Immature natural killer cell (primary cell): ENCODE results near the gene HS3ST6. TPM values are rescaled to one million over a fixed set of nuclear protein-coding genes. Genes with fewer than 3 reads are reported as not detected.
A peak's percentile ranks its signal among the peaks of the same experiment; 100 is the strongest.
"Not testable (repeated sequence)": the region's sequence is repeated elsewhere in the genome, so short reads cannot be mapped to it uniquely, and the experiment has no call there.

Source experiments
- DNase-seq, 3 donors: peaks; one replicate each; pipeline ENCODE4 v3.0.0; 2022; ENCODE audit warnings: mixed read lengths in 1 of 3
- H3K27ac Mint-ChIP-seq, 6 donors: one replicate each; pipeline ENCODE4 v1.8.0; 2020; ENCODE audit warnings: mixed read lengths in 6 of 6, mild to moderate bottlenecking in 5 of 6, inconsistent platforms in 4 of 6, moderate library complexity in 3 of 6
- H3K27me3 Mint-ChIP-seq, 3 donors: one replicate each; pipeline ENCODE4 v1.8.0; 2020 to 2021; ENCODE audit warnings: low read depth in 3 of 3, mild to moderate bottlenecking in 3 of 3, mixed read lengths in 3 of 3, moderate library complexity in 3 of 3, inconsistent platforms in 1 of 3
- H3K36me3 Mint-ChIP-seq, 3 donors: one replicate each; pipeline ENCODE4 v1.8.0; 2020; ENCODE audit warnings: mixed read lengths in 3 of 3, inconsistent platforms in 2 of 3, mild to moderate bottlenecking in 2 of 3
- H3K4me1 Mint-ChIP-seq, 2 donors: one replicate each; pipeline ENCODE4 v1.8.0; 2020; ENCODE audit warnings: inconsistent platforms in 2 of 2, mild to moderate bottlenecking in 2 of 2, mixed read lengths in 2 of 2, moderate library complexity in 1 of 2
- H3K4me3 Mint-ChIP-seq, 5 donors: one replicate each; pipeline ENCODE4 v1.8.0; 2020; ENCODE audit warnings: mild to moderate bottlenecking in 5 of 5, mixed read lengths in 5 of 5, inconsistent platforms in 3 of 5, moderate library complexity in 3 of 5
- H3K9me3 Mint-ChIP-seq, 6 donors: one replicate each; pipeline ENCODE4 v1.8.0; 2020; ENCODE audit warnings: mild to moderate bottlenecking in 6 of 6, mixed read lengths in 6 of 6, inconsistent platforms in 4 of 6, moderate library complexity in 3 of 6
- polyA plus RNA-seq, 3 donors: library from polyadenylated mRNA; unstranded; fragments of 300-500 nt; fragmentation: Illumina TruSeq; gene quantifications; one replicate each; pipeline ENCODE4 v1.2.3, GENCODE V29; 2021

The HS3ST6 gene
- polyA plus RNA-seq, 3 donors from 2014 or later = not detected

- Mint-ChIP-seq H3K9me3 (no peaks in the 10 kb centered on the region), H3K4me3 (no peak overlapping the region), H3K27me3 (peaks cover 4 to 9% (median 8%) of the 10 kb centered on the region in 3 donors), H3K4me1 (no peaks in the 10 kb centered on the region), H3K36me3 (no peaks in the 10 kb centered on the region), H3K27ac (no peak overlapping the region)
- no peak for DNase-seq
Measured at GRCh38 chr16:1902547-1903219, 15.5 kb downstream of the HS3ST6 start.

- Mint-ChIP-seq H3K27me3 (peaks cover 4 to 11% (median 7%) of the 10 kb centered on the region in 3 donors), H3K4me1 (no peaks in the 10 kb centered on the region), H3K36me3 (no peaks in the 10 kb centered on the region), H3K9me3 (no peaks in the 10 kb centered on the region), H3K27ac (no peak overlapping the region), H3K4me3 (no peak overlapping the region)
- no peak for DNase-seq
Measured at GRCh38 chr16:1900452-1900774, 17.8 kb downstream of the HS3ST6 start.

GRCh38 chr16:1899641-1900451, 18.4 kb downstream of the HS3ST6 start:
- Mint-ChIP-seq H3K36me3 (no peaks in the 10 kb centered on the region), H3K27ac (no peak overlapping the region)

DNA sequence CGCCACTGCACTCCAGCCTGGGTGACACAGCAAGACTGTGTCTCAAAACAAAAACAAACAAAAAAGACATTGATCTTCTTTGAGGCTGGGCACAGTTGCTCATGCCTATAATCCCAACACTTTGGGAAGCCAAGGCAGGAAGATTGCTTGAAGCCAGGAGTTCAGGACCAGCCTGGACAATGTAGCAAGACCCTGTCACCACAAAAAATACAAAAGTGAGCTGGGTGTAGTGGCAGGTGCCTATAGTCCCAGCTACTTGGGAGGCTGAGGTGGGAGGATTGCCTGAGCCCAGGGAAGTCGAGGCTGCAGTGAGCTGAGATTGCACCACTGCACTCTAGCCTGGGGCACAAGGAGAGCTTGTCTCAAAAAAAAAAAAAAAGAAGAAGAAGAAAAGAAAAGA, 20.5 kb downstream of the HS3ST6 start:
- H3K27me3 Mint-ChIP-seq = peaks cover 3 to 11% (median 9%) of the 10 kb centered on the region in 3 donors
- H3K4me3 Mint-ChIP-seq, H3K36me3 Mint-ChIP-seq, DNase-seq, H3K4me1 Mint-ChIP-seq, H3K27ac Mint-ChIP-seq, H3K9me3 Mint-ChIP-seq: not testable (repeated sequence)

More at GRCh38 chr16:1899641-1900451, 18.4 kb downstream of the HS3ST6 start:
- Mint-ChIP-seq H3K4me3 (no peak overlapping the region), H3K9me3 (no peaks in the 10 kb centered on the region), H3K4me1 (no peaks in the 10 kb centered on the region), H3K27me3 (peaks cover 4 to 11% (median 7%) of the 10 kb centered on the region in 3 donors)
- no peak for DNase-seq

- H3K9me3 Mint-ChIP-seq = peaks cover 0 to 1% (median 0%) of the 10 kb centered on the region in 6 donors
- no peak overlapping the region for H3K4me3 Mint-ChIP-seq
- H3K27ac Mint-ChIP-seq = no peak overlapping the region
- H3K36me3 Mint-ChIP-seq = no peaks in the 10 kb centered on the region
- H3K27me3 Mint-ChIP-seq = peaks cover 2 to 9% (median 9%) of the 10 kb centered on the region in 3 donors
- DNase-seq = no peak
- H3K4me1 Mint-ChIP-seq = no peaks in the 10 kb centered on the region
Measured at GRCh38 chr16:1895949-1896675, 22.1 kb downstream of the HS3ST6 start.

GRCh38 chr16:1895068-1895467, 23.1 kb downstream of the HS3ST6 start:
- H3K27me3 Mint-ChIP-seq = peaks cover 2 to 9% (median 9%) of the 10 kb centered on the region in 3 donors
- no peak overlapping the region for H3K4me3 Mint-ChIP-seq
- H3K4me1 Mint-ChIP-seq = no peaks in the 10 kb centered on the region
- no peak for DNase-seq
- no peaks in the 10 kb centered on the region for H3K36me3 Mint-ChIP-seq
- H3K9me3 Mint-ChIP-seq = peaks cover 0 to 1% (median 0%) of the 10 kb centered on the region in 6 donors
- no peak overlapping the region for H3K27ac Mint-ChIP-seq

DNA sequence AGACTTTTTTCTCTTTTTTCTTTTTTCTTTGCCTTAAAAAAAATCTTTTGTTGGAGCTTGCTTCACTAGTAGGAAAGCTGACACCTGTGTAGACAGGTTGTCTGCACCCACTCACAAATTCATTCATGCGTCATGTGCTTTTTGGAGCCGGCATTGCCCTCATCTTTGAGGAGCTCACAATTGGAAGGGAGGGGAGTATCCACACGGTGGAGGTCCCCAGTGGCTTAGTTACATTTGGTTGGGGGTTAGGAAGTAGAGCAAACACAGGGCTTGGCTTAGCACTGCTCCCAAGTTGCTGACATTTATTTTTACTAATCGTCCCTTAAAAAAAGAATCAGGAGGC, 27.5 kb downstream of the HS3ST6 start:
- H3K4me3 Mint-ChIP-seq = no peak overlapping the region
- no peak for DNase-seq
- peak overlapping the region in 1 of 6 donors; percentile 53 for H3K27ac Mint-ChIP-seq
- peaks cover 0 to 7% (median 5%) of the 10 kb centered on the region in 3 donors for H3K27me3 Mint-ChIP-seq
- H3K36me3 Mint-ChIP-seq = no peaks in the 10 kb centered on the region
- H3K4me1 Mint-ChIP-seq = no peaks in the 10 kb centered on the region
- H3K9me3 Mint-ChIP-seq = peaks cover 0 to 1% (median 0%) of the 10 kb centered on the region in 6 donors

GRCh38 chr16:1890024-1890707, 28.0 kb downstream of the HS3ST6 start:
- H3K9me3 Mint-ChIP-seq = peaks cover 0 to 1% (median 0%) of the 10 kb centered on the region in 6 donors
- H3K27ac Mint-ChIP-seq = peak overlapping the region in 1 of 6 donors; percentile 53
- DNase-seq = no peak

DNA sequence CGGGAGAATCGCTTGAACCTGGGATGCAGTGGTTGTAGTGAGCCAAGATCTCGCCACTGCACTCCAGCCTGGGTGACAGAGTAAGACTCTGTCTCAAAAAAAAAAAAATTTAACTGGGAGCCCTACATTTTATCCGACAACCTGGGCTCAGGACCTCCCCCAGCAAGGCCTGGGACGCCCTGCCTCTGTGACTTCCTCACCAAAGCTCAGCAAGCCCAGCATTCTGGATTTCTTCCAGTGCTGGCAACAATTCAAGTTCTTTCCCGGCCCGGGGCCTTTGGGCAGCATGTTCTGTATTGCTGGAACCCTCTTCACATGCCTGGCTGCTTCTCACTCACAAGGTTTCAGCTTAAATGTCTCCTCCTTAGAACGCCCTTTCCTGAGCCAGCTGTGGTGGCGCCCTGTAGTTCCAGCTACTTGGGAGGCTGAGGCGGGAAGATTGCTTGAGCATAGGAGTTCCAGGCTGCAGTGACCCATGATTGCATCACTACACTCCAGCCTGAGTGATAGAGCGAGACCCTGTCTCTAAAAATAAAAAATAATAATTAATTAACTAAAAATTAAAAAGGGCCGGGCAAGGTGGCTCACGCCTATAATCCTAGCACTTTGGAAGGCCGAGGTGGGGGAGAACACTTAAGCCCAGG, 30.4 kb downstream of the HS3ST6 start:
- Mint-ChIP-seq H3K27me3 (peaks cover 0 to 11% (median 2%) of the 10 kb centered on the region in 3 donors), H3K4me3 (no peak overlapping the region), H3K27ac (no peak overlapping the region), H3K4me1 (no peaks in the 10 kb centered on the region), H3K9me3 (no peaks in the 10 kb centered on the region), H3K36me3 (no peaks in the 10 kb centered on the region)
- DNase-seq = no peak

More at GRCh38 chr16:1890024-1890707, 28.0 kb downstream of the HS3ST6 start:
- Mint-ChIP-seq H3K4me3 (no peak overlapping the region), H3K4me1 (no peaks in the 10 kb centered on the region), H3K27me3 (peaks cover 0 to 7% (median 5%) of the 10 kb centered on the region in 3 donors), H3K36me3 (no peaks in the 10 kb centered on the region)

GRCh38 chr16:1884889-1885288, 33.3 kb downstream of the HS3ST6 start:
- Mint-ChIP-seq H3K4me3 (no peak overlapping the region), H3K4me1 (no peaks in the 10 kb centered on the region), H3K36me3 (no peaks in the 10 kb centered on the region), H3K9me3 (no peaks in the 10 kb centered on the region), H3K27ac (no peak overlapping the region), H3K27me3 (peaks cover 2 to 11% (median 2%) of the 10 kb centered on the region in 3 donors)
- no peak for DNase-seq

- no peaks in the 10 kb centered on the region for H3K36me3 Mint-ChIP-seq
- H3K9me3 Mint-ChIP-seq = no peaks in the 10 kb centered on the region
- no peak overlapping the region for H3K27ac Mint-ChIP-seq
- H3K4me1 Mint-ChIP-seq = no peaks in the 10 kb centered on the region
- H3K27me3 Mint-ChIP-seq = peaks cover 2 to 8% (median 2%) of the 10 kb centered on the region in 3 donors
- no peak for DNase-seq
- no peak overlapping the region for H3K4me3 Mint-ChIP-seq
Measured at GRCh38 chr16:1884155-1884760, 34.0 kb downstream of the HS3ST6 start.

GRCh38 chr16:1881172-1881571, 37.0 kb downstream of the HS3ST6 start:
- not testable (repeated sequence) for DNase-seq, H3K36me3 Mint-ChIP-seq, H3K27ac Mint-ChIP-seq, H3K4me1 Mint-ChIP-seq, H3K27me3 Mint-ChIP-seq, H3K9me3 Mint-ChIP-seq, H3K4me3 Mint-ChIP-seq

- Mint-ChIP-seq H3K4me3 (no peak overlapping the region), H3K36me3 (no peaks in the 10 kb centered on the region), H3K9me3 (no peaks in the 10 kb centered on the region), H3K27ac (no peak overlapping the region), H3K4me1 (no peaks in the 10 kb centered on the region), H3K27me3 (peaks cover 4 to 9% (median 8%) of the 10 kb centered on the region in 3 donors)
- no peak for DNase-seq
Measured at GRCh38 chr16:1879477-1879876, 38.7 kb downstream of the HS3ST6 start.
